HG03571 (cell line): ENCODE data around the gene DDX53.

Experiments used
- ATAC-seq: cut with Tn5 transposase; IDR thresholded peaks from one replicate; pipeline ENCODE4 v1.9.1; 2021; ENCODE audit not compliant: unreplicated experiment

DDX53 gene

DNA sequence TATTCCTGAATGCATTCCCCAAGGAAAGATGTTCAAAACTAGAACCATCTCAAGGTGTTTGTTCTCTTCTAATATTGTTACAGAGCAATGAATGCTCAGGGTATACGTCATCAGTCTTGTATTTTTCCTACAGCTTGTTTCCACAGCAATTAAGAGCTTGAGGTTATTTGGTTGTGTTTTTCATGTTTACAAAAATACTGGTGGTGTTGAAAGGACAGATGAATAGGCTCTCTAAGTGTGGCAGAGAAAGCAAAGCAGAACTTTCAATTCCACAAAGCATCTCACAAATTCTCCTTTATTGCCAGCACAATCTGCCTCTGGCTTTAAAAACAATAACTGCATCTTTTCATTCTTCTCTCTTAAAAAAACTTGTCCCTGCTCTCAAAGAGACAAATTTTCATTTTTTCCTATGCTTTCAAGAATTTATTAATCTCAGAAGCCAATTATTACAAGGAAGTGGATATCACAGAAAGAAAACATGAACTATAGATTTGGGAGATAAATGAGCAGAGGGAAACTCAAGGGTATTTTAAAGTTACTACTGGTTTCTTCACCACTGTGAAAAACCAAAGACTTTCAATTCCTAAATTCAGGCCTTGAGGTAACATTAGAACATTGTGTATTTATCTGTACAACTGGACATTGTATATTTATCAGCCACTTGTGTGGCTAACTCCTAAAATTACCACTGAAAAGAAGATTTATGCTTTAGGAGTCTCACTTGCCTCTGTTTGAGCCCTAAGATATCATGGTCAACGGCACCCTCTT lies 49.2 kb downstream of the DDX53 start:
- ATAC-seq = no peak

DNA sequence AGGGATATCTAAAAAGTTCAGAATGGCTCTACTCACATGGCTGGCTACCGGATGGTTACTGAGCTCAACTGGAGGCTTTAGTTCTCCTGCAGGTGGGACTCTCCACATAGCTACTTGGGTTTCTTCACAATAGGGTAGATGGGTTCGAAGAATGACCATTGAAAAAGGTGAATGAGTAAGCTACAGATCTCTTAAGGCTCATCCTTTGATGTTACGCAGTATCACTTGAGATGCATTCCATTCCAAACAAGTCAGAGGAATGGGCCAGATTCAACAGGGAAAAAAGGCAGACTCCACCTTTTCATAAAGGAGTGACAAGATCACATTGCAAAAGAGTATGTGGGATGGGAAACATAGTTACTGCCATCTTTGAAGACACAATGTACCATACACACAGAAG lies 52.6 kb downstream of the DDX53 start:
- no peak for ATAC-seq
